Activated CD4-positive, CD25-positive, alpha-beta regulatory T cell (primary cell): ENCODE data around the gene USP48.
"Not testable (repeated sequence)": the region's sequence is repeated elsewhere in the genome, so short reads cannot be mapped to it uniquely, and the experiment has no call there.

Source experiments
- DNase-seq, 4 experiments: peaks; one replicate each; lab custom pipeline; 2025; lab: John Stamatoyannopoulos, UW

The USP48 gene

GRCh38 chr1:21815724-21816321, 32.9 kb upstream of the USP48 start:
- DNase-seq = no peak

- DNase-seq = no peak
Observed at GRCh38 chr1:21814981-21815582, 32.1 kb upstream of the USP48 start.

DNA sequence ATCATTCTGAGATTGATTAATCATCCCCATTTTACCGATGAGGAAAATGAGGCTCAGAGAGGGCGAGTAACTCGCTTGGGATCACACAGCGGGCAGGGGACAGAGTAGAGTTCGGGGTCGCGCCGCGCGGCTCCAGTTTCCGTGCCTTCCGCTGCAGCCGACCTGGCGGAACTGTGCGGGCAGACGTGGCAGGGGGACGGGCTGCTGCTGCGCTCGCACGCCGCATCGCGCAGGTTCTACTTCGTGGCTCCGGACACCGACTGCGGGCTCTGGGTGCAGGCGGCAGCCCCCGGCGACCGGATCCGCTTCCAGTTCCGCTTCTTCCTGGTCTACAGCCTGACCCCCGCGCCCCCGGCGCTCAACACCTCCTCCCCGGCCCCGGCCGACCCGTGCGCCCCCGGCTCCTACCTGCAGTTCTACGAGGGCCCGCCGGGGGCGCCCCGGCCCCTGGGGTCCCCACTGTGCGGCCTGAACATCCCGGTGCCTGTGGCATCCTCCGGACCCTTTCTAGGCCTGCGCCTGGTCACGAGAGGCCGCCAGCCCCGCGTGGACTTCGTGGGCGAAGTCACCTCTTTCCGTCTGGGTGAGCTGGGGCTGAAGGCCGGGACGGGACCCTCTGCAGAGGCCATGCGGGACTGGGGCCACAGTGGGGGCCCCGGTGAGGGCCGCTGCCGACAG, 31.4 kb upstream of the USP48 start:
- DNase-seq = peak in 1 of 4 experiments; percentile 5

DNA sequence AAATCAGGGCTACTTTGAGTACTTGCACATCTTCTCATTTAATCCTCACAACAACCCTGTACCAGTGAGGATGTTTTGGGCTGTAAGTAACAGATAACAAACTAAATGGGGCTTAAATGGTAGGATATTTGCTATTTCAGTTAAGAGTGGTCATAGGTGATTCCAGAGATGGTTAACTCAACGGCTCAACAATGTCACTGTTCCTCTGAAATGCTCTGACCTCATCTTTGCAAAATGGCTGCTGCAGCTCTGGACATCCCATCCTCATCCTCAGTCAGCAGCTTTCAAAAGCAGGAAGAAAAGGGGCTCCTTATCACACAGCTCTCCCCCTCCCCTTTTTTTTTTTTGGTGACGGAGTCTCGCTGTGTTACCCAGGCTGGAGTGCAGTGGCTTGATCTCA, 30.6 kb upstream of the USP48 start:
- DNase-seq = no peak

DNA sequence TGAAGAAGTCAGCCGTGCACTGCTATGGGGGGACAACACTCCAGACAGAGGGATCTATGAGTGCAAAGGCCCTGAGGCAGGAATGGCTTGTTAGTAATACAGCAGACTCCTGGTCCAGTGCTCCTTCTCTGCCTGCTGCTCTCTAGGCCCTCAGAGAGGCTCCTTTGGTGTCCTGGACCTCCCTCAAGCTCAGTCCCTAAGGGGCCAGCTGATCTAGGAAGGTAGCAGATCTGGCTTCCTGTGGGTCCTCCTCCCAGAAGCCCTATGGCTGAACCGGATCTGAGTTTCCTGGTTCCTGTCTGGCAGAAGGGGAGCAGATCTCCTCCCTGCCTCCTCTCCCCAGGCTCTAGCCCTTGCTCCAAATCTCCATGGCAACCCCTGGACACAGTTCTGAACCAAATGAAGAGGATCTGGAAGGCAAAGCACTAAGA, 28.9 kb upstream of the USP48 start, which contains the start of gene LDLRAD2:
TSS of gene LDLRAD2 (plus strand) at position 391 of the 431 bp plus-strand sequence. CDS start 187 bp downstream, outside the sequence.
- no peak for DNase-seq

DNA sequence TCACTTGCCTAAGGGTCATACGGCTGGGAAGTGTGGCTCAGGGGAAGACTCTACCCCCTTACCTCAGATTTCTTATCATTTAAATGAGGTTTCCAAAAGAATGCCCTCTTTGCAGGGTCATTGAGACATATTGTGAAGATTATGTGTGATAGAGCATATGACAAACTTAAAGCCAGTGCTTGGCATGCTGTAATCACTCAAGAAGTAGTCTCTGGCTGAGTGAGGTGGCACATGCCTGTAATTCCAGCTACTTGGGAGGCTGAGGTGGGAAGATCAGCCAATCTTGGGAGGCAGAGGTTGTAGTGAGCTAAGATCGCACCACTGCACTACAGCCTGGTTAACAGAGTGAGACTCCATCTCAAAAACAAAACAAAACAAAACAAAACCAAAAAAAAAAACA, 21.6 kb upstream of the USP48 start:
- DNase-seq = no peak

- DNase-seq = no peak
Observed at GRCh38 chr1:21801100-21801499, 18.2 kb upstream of the USP48 start.

DNA sequence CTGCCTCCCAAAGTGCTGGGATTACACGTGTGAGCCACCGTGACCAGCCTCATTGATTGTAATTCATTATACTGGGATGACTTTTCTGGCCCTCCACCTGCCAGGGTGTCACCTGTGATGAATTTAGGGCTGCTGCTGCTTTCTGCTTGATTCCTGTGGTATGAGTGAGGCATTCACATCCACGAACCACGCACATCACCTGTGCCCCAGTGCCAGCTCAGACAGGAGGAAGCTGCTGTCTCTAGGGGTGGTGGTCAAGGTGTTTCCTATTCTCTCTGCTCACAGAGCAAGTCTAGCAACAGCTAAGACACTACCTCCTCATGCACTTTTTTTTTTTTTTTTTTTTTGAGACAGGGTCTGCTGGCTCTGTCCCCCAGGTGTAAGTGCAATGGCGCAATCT, 16.8 kb upstream of the USP48 start:
- no peak for DNase-seq

DNA sequence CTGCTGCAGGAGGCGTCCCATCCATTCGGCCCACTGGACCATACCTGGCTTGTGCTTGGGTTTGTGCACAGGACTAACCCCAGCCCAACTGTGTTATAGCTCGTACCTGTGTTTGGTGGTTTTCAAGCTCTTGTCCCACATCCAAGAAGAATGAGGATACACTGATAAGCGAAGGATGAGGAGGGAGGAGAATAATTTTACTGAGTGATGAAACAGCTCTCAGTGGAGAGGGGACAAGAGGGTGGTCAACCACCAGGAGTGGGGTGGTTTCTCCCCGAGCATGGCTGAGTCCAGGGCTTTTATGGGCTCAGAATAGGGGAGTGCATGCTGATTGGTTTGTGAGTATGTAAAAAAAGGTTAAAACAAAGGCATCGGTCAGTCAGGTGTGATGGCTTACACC, 12.1 kb upstream of the USP48 start:
- no peak for DNase-seq

GRCh38 chr1:21794656-21795055, 11.7 kb upstream of the USP48 start:
- DNase-seq = no peak

GRCh38 chr1:21793104-21793503, 10.2 kb upstream of the USP48 start:
- no peak for DNase-seq

DNA sequence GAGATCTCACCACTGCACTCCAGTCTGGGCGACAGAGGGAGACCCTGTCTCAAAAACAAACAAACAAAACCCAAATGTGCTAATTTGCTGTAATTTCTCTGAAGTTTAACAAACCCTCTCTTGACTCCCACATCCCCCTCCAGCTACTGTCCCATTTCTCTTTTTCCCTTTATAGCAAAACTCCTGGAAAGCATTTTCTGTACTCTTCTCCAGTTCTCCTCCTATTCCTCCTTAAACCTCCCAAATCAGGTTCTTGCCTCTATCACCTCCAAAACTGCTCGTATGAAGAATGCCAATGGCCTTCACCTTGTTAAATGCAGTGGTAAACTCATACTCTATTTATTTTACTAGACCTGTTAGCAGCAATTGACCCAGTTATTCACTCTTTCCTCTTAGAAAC, 3.7 kb upstream of the USP48 start:
- DNase-seq = no peak

DNA sequence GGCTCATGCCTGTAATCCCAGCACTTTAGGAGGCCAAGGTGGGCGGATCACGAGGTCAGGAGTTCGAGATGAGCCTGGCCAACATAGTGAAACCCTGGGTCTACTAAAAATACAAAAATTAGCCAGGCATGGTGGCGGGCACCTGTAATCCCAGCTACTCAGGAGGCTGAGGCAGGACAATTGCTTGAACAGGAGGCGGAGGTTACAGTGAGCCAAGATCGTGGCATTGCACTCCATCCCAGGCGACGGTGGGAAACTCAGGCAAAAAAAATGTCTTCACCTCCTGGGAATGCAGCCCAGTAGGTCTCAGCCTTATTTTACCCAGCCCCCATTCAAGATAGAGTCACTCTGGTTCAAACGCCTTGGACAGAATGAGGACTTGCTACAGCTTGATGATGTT, 2.8 kb upstream of the USP48 start:
- DNase-seq = not testable (repeated sequence)

DNA sequence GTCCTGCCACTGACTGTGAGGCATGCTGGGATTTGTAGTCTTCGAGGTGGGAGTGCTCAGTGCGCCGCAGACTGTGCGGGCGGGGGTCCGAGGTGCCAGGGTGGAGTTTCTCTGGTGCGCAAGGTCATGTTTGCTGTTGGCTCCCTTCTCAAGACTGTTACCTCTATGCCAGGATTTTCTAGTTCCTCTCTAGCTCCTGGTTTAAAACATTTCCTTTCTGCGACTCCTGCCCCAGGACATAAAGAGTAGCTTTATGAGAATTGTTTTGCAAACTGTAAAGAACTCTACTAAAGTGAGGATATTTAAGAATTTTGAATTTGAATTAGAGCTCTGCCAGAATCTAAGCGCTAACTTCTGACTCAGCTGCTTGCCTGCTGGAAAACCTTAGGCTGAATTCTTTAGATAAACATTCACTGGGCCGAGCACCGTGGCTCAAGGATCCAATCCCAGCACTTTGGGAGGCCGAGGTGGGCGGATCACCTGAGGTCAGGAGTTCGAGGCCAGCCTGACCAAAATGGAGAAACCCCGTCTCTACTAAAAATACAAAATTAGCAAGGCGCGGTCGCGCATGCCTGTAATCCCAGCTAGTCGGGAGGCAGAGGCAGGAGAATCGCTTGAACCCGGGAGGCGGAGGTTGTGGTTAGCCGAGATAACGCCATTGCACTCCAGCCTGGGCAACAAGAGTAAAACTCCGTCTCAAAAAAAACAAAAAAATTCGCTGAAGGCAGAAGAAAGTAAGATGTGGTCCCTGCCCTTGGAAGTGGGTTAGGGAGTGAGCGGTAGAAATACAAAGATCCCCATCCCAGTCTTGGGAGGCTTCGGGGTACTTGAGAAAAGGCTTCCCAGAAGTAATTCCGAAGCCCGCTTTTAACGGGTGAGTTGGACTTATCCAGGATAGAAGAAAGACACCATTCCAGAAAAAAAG, 992 bp upstream of the USP48 start:
- no peak for DNase-seq

- peak in 1 of 4 experiments; percentile 18 for DNase-seq
Observed at GRCh38 chr1:21782349-21782867, 541 bp downstream of the USP48 start.

- DNase-seq = no peak
Observed at GRCh38 chr1:21781815-21782348, 1.1 kb downstream of the USP48 start.

- peak in 1 of 4 experiments; percentile 4 for DNase-seq
Observed at GRCh38 chr1:21779613-21780521, 3.1 kb downstream of the USP48 start.

GRCh38 chr1:21778405-21778727, 4.6 kb downstream of the USP48 start:
- no peak for DNase-seq

- not testable (repeated sequence) for DNase-seq
Observed at GRCh38 chr1:21776925-21777324, 6.0 kb downstream of the USP48 start.

DNA sequence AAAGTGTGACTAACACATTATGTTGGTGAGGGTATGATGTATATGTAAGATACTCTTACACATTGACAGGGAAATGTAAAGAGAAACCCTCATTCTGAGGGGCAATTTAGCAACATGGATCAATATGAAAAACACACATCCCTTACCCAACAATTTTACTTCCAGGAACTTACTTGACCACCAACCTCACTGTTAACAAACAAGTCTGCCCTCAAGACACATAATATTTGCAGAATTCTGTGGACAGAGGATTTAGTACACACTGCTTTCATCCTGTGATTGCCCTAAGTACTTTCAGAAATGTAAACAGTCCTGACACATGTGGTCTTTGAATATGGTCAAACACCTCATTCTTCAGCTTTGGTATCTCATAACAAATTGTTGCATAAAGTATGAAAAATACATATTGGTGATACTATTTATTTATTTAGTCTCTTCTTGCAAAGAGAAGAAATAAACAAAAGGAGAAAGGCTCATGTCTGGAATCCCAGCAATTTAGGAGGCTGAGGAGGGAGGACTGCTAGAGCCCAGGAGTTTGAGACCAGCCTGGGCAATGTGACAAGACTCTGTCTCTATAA, 6.9 kb downstream of the USP48 start:
- DNase-seq = no peak

- no peak for DNase-seq
Observed at GRCh38 chr1:21775550-21775914, 7.4 kb downstream of the USP48 start.
